GM18505 (cell line): Measurements from ENCODE around the gene PSMB3.
"Not testable (repeated sequence)": the region's sequence is repeated elsewhere in the genome, so short reads cannot be mapped to it uniquely, and the experiment has no call there.

ENCODE experiments used
- ATAC-seq: cut with Tn5 transposase; IDR thresholded peaks from one replicate; pipeline ENCODE4 v1.9.1; 2021; ENCODE audit not compliant: unreplicated experiment
- POLR2A ChIP-seq: IDR thresholded peaks from 4 replicates; pipeline ENCODE4 v1.6.1; 2011; ENCODE audit warnings: borderline replicate concordance; ENCODE audit not compliant: insufficient read depth, insufficient read length; ENCODE audit errors: extremely low read depth

PSMB3 gene

DNA sequence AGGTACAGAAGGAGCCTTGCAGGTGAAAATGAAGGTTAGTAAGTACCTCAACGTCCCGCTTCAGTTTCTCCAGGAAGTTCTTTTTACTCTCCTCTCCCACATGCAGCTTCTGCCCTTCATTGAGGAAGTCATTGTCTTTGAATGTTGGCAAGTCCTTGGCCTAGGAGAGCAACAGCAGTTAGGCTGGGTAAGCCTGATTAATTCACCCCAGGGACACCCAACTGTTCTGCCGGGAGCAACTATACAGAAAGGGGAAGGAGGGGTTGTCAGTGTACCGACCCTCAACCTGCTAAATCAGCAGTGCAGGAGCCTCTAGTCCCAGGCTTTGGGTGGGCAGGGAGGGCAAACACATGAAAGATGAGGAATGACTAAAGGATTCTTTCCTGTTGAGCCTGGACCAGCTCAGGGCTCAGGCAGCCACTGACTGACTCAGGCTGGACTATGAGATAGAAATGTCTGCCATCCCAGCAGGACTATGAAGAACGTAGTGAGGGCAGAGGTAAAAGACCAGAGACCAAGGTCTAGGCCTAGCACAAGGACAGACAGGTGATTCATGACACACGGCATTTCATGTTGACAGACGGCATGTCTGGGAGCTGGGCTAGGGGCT lies 25.2 kb downstream of the PSMB3 start:
- no peak for ATAC-seq
- TF ChIP-seq POLR2A: no peak

DNA sequence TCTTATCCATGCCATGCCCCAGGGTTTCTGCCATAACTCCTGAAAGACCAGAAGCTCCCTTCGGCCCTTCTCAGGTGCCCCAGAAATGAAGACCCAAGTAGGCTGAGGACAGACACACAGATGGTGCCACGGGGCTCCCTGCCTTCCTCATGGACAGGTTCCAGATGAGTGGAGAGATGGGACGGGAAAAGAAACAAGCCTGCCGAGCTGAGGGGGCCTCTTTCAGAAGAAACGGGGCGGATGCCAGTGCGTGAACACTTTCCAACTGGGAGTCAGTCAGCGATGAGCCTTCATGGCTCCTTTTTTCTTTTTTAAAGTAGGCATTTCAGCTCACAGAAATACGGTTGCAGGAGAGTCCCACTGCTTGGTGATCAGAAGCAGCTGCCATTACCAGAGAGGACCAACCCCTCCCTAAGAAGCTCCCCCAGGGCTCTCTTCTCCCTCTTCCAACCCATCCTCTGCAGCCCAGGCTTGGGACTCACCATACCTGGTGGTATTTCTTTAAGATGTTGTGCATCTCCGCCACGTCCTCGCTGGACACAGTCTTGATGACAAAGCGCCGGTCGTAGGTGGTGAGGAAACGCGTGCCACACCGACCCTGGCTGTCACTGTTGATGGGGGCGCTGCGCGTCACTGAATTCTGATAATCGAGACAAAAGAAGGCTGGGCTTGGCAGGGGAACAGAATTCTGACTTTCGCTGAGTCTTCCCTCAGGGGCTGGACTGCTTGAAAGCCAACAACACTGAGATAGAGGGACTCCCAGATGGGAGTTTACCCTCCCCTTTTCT lies 27.6 kb downstream of the PSMB3 start:
- ATAC-seq: no peak
- TF ChIP-seq POLR2A: no peak

GRCh38 chr17:38783227-38783626 lies 30.7 kb downstream of the PSMB3 start:
- ATAC-seq: no peak
- no peak for TF ChIP-seq POLR2A

GRCh38 chr17:38786372-38786771 lies 33.8 kb downstream of the PSMB3 start:
- TF ChIP-seq POLR2A: no peak
- no peak for ATAC-seq

DNA sequence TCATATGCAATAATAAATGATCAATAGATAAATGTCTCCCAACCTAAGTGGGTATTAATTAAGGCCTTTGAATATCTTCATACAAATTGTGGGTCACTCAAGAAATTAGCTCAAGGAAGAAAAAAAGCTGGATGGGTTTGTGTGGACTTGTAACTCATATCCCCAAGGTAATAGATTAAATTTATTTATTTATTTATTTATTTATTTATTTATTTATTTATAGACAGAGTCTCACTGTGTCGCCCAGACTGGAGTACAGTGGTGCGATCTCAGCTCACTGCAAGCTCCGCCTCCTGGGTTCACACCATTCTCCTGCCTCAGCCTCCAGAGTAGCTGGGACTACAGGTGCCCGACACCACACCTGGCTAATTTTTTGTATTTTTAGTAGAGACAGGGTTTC lies 35.5 kb downstream of the PSMB3 start:
- not testable (repeated sequence) for ATAC-seq

GRCh38 chr17:38789185-38789584 lies 36.6 kb downstream of the PSMB3 start:
- TF ChIP-seq POLR2A: no peak
- no peak for ATAC-seq

- not testable (repeated sequence) for ATAC-seq
These were observed 37.7 kb downstream of the PSMB3 start for GRCh38 chr17:38790148-38790707.

- no peak for TF ChIP-seq POLR2A
- ATAC-seq: no peak
These were observed 38.6 kb downstream of the PSMB3 start for GRCh38 chr17:38791162-38791561.

- no peak for ATAC-seq
- no peak for TF ChIP-seq POLR2A
These were observed 41.7 kb downstream of the PSMB3 start for GRCh38 chr17:38794221-38794620.

- ATAC-seq: no peak
- TF ChIP-seq POLR2A: no peak
These were observed 44.1 kb downstream of the PSMB3 start for GRCh38 chr17:38796451-38797157.

DNA sequence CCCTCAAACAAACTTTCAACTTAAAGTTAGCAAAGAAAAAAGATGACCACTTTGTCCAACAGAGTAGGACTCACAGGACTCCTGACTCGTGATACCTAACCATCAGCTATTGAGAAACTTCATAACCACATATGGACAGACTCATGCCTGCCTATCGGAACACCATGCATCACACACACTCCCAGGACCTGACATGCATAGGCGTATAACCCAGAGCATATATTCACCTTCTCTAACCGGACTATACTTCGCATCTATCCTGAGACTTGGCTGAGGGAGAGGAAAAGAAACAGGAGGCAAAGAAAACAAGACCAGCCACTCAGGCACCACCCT lies 44.6 kb downstream of the PSMB3 start:
- no peak for TF ChIP-seq POLR2A
- ATAC-seq: no peak

DNA sequence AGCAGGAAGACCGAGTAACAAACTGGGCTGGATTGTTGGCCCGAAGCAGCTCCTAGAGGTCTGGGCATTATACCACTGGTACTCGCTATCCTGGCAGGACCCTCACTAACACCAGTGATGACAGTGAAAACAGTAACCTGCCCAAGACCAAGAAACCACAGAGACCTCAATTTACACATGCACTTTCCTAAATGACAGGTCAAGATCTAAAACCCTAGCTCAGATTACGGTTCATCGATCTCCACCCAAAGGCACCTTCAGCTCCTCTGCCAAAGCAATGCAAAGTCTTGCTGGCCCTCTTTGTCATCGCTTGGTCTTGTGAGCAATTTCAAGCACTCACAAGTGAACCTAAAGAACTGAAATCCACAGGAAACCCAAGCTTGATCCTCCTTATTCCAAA lies 45.3 kb downstream of the PSMB3 start:
- ATAC-seq: no peak

GRCh38 chr17:38798614-38799500 lies 46.3 kb downstream of the PSMB3 start:
- ATAC-seq: peak; percentile 19
- TF ChIP-seq POLR2A: peak; percentile 54

More for the DNA sequence above, 45.3 kb downstream of the PSMB3 start:
- TF ChIP-seq POLR2A: no peak

DNA sequence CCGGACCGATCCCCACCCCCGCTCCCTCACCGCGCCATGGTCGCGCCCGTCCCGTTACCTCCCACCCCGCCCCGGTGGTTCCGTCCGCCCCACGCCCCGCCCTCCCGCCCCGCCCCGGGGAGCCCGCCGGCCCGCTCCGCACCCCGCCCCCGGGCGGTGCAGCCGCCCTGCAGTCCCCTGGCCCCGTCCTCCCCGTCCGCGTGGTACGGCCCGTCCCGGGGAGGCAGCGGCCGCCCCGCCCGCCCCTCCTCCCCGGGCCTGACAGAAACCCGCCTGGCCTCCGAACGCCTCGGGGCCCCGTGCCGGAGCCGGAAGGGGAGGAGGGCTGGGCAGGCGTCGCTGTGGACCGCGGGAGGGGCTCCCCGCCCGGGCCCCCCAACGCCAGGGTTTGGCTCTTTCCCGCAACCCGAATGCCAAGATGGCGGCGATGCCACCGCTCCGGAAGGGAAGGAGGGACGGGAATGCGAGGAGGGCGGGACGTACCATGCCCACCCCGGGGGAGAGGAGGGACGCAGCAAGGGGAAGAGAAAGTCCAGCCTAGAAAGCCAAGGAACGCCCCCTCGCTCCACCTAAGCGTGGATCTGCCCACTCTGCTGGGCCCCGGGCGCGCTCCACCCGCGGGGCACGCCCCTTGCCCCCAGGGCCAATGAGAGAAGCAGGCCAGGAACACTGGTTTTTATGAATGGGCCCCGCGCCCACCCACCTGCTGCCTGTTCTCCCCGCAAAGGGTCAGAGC lies 47.1 kb downstream of the PSMB3 start, which contains the start of gene PIP4K2B:
TSS of gene PIP4K2B (minus strand) at position 56 of the 736 bp plus-strand sequence. CDS start 132 bp downstream, outside the sequence.
- peak; percentile 69 for TF ChIP-seq POLR2A
- peak; percentile 78 for ATAC-seq
